BE2C (cell line): ENCODE data around the gene ADCY9.

Source experiments
- DNase-seq: peaks from one replicate; pipeline ENCODE4 v3.0.0-alpha.2; 2020
- H3K27me3 ChIP-seq: fragments of 250-450 bp; sonication (Bioruptor Pico); 2 replicates; pipeline ENCODE4 v1.5.1; 2020; ENCODE audit warnings: mild to moderate bottlenecking
- H3K36me3 ChIP-seq: fragments of 250-450 bp; sonication (Bioruptor Pico); 2 replicates; pipeline ENCODE4 v1.5.1; 2020; ENCODE audit warnings: mild to moderate bottlenecking
- H3K4me1 ChIP-seq: fragments of 250-450 bp; sonication (Bioruptor Pico); 2 replicates; pipeline ENCODE4 v1.5.1; 2020
- H3K4me3 ChIP-seq: 2 replicates; pipeline ENCODE4 v1.5.1; 2011; ENCODE audit warnings: low read depth, low read length
- H3K9me3 ChIP-seq: fragments of 250-450 bp; sonication (Bioruptor Pico); 2 replicates; pipeline ENCODE4 v1.5.1; 2020
- TF ChIP-seq, protein P1 (sequence below): IDR thresholded peaks from 2 replicates; pipeline ENCODE4 v1.5.1; 2012; ENCODE audit warnings: mild to moderate bottlenecking, low read depth, low read length

ADCY9 gene

GRCh38 chr16:3924763-3925162 is 191.5 kb downstream of the ADCY9 start:
- no peak overlapping the region for H3K4me3 ChIP-seq
- no peaks in the 10 kb centered on the region for H3K9me3 ChIP-seq
- no peak for DNase-seq
- H3K27me3 ChIP-seq, result peaks cover 7% of the 10 kb centered on the region; the same call in 1 of the 2 replicates
- H3K4me1 ChIP-seq, result no peaks in the 10 kb centered on the region
- H3K36me3 ChIP-seq, result no peaks in the 10 kb centered on the region
- TF ChIP-seq, protein P1, sequence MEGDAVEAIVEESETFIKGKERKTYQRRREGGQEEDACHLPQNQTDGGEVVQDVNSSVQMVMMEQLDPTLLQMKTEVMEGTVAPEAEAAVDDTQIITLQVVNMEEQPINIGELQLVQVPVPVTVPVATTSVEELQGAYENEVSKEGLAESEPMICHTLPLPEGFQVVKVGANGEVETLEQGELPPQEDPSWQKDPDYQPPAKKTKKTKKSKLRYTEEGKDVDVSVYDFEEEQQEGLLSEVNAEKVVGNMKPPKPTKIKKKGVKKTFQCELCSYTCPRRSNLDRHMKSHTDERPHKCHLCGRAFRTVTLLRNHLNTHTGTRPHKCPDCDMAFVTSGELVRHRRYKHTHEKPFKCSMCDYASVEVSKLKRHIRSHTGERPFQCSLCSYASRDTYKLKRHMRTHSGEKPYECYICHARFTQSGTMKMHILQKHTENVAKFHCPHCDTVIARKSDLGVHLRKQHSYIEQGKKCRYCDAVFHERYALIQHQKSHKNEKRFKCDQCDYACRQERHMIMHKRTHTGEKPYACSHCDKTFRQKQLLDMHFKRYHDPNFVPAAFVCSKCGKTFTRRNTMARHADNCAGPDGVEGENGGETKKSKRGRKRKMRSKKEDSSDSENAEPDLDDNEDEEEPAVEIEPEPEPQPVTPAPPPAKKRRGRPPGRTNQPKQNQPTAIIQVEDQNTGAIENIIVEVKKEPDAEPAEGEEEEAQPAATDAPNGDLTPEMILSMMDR, result no peak

GRCh38 chr16:3922241-3922640 is 194.0 kb downstream of the ADCY9 start:
- Histone ChIP-seq H3K36me3 (no peaks in the 10 kb centered on the region), H3K9me3 (no peaks in the 10 kb centered on the region), H3K4me1 (no peaks in the 10 kb centered on the region), H3K4me3 (no peak overlapping the region), H3K27me3 (peaks cover 7% of the 10 kb centered on the region; the same call in 1 of the 2 replicates)
- TF ChIP-seq, protein P1, result no peak
- no peak for DNase-seq

- TF ChIP-seq, protein P1, result no peak
- Histone ChIP-seq H3K4me1 (no peaks in the 10 kb centered on the region), H3K4me3 (no peak overlapping the region), H3K9me3 (no peaks in the 10 kb centered on the region), H3K27me3 (peaks cover 7% of the 10 kb centered on the region; the same call in 1 of the 2 replicates), H3K36me3 (no peaks in the 10 kb centered on the region)
- no peak for DNase-seq
Observed at GRCh38 chr16:3920206-3920605, 196.0 kb downstream of the ADCY9 start.

DNA sequence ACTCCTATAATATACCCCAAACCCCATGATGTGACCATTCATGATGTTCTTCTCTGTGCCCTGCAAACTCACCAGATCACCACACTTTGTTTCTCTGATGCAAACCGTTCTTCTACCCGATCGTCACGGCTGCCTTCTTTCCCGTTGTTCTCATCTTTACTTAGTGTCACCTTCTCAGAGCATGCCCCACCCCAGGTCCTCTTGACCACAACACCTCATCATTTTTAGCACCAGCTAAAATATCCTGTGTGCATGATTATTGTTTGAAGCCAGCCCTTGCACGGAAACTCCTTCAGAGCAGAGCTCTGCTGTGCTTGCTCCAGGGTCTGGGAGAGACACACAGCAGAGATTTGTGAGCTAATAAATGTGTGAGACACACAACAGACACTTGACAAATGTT is 196.8 kb downstream of the ADCY9 start:
- H3K9me3 ChIP-seq, result no peaks in the 10 kb centered on the region
- no peaks in the 10 kb centered on the region for H3K36me3 ChIP-seq
- H3K4me3 ChIP-seq, result no peak overlapping the region
- DNase-seq, result no peak
- H3K4me1 ChIP-seq, result no peaks in the 10 kb centered on the region
- TF ChIP-seq, protein P1, result no peak
- H3K27me3 ChIP-seq, result peaks cover 7% of the 10 kb centered on the region; the same call in 1 of the 2 replicates

GRCh38 chr16:3915426-3916260 is 200.6 kb downstream of the ADCY9 start:
- H3K4me3 ChIP-seq, result no peak overlapping the region
- TF ChIP-seq, protein P1, result no peak
- no peaks in the 10 kb centered on the region for H3K4me1 ChIP-seq
- no peaks in the 10 kb centered on the region for H3K27me3 ChIP-seq
- no peaks in the 10 kb centered on the region for H3K9me3 ChIP-seq
- no peaks in the 10 kb centered on the region for H3K36me3 ChIP-seq
- no peak for DNase-seq

DNA sequence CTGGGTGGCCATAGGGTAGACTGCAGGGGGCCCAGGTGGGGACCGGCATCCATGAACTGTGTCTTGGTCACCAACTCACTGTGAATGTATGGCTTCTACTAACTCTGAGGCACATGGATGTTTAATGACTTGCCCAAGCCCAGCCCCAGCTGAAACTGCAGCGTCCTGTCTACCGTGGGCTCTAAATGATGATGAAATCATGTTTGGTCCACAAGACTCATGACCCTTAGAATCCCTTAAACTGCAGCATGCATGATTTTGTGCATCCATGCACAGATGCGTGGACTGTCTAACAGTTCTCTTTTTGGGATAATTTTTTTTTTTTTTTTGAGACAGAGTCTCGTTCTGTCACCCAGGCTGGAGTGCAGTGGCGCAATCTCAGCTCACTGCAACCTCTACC is 203.3 kb downstream of the ADCY9 start:
- Histone ChIP-seq H3K9me3 (no peaks in the 10 kb centered on the region), H3K27me3 (no peaks in the 10 kb centered on the region), H3K4me1 (no peaks in the 10 kb centered on the region), H3K4me3 (no peak overlapping the region), H3K36me3 (no peaks in the 10 kb centered on the region)
- DNase-seq, result no peak
- TF ChIP-seq, protein P1, result no peak
